Adrenal gland (tissue), 5 donors: ENCODE data around the gene NBDY.

Experiments used
- CTCF ChIP-seq, 6 experiments: fragments of 450-650 bp in 4 of 6; fragments of 200-600 bp in 2 of 6; sonication (generic) in 1 of 6; IDR thresholded peaks; 1 replicate in 5 of 6; 2 replicates in 1 of 6; pipeline versions ENCODE4 v1.5.1 to v1.8.0; 2016 to 2021; ENCODE audit warnings: antibody characterized with exemption in 6 of 6, mild to moderate bottlenecking in 2 of 6, moderate library complexity in 1 of 6
- POLR2A ChIP-seq, 2 donors: fragments of 450-650 bp; IDR thresholded peaks; one replicate each; pipeline ENCODE4 v1.6.1; 2017; ENCODE audit warnings: antibody characterized with exemption in 2 of 2, mild to moderate bottlenecking in 2 of 2, moderate library complexity in 1 of 2
- donor health status: DM: no; HTN: no; CAD: no.

GRCh38 chrX:56795309-56795868 is 66.3 kb downstream of the NBDY start:
- TF ChIP-seq CTCF (IDR thresholded peaks at IDR 0.05) (no peak), POLR2A (IDR thresholded peaks at IDR 0.05) (no peak)
